HTR-8/SVneo (cell line): ENCODE measurements around the gene ESM1.
"Not testable (repeated sequence)": the region's sequence is repeated elsewhere in the genome, so short reads cannot be mapped to it uniquely, and the experiment has no call there.

ENCODE experiments used
- DNase-seq: peaks from one replicate; pipeline ENCODE4 v3.0.0; 2011; ENCODE audit warnings: low spot score, mixed read lengths; ENCODE audit not compliant: insufficient read length
- FAIRE-seq: peaks from 2 replicates; lab custom pipeline; 2011; peaks lifted over from hg19 to GRCh38; lab: Jason Lieb, UNC

Gene ESM1, protein sequence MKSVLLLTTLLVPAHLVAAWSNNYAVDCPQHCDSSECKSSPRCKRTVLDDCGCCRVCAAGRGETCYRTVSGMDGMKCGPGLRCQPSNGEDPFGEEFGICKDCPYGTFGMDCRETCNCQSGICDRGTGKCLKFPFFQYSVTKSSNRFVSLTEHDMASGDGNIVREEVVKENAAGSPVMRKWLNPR

GRCh38 chr5:54985301-54986268 is at the start of gene ESM1:
Gene ESM1 (minus strand): TSS chr5:54985593. CDS start chr5:54985517, 76 bp downstream.
- DNase-seq (peak; percentile 34), FAIRE-seq (peak; percentile 88)

- FAIRE-seq (no peak), DNase-seq (no peak)
Measured at GRCh38 chr5:55033568-55033967, 48.2 kb upstream of the ESM1 start.

DNA sequence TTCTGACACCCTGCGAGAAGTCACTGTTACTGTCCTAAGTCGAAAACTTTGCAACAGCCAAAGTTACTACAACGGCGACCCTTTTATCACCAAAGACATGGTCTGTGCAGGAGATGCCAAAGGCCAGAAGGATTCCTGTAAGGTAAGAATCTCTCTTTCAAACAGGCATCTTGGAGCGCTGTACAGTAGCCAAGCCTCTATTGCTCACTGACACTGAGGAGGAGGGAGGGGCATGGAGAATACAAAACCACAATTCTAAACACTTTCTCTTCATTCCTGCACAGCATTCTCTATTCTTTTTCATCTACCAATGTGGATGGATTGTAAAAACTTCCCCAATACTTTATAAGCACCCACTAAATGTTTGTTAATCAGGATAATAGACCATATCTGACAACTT is 46.1 kb upstream of the ESM1 start:
- FAIRE-seq, result no peak
- DNase-seq, result no peak

DNA sequence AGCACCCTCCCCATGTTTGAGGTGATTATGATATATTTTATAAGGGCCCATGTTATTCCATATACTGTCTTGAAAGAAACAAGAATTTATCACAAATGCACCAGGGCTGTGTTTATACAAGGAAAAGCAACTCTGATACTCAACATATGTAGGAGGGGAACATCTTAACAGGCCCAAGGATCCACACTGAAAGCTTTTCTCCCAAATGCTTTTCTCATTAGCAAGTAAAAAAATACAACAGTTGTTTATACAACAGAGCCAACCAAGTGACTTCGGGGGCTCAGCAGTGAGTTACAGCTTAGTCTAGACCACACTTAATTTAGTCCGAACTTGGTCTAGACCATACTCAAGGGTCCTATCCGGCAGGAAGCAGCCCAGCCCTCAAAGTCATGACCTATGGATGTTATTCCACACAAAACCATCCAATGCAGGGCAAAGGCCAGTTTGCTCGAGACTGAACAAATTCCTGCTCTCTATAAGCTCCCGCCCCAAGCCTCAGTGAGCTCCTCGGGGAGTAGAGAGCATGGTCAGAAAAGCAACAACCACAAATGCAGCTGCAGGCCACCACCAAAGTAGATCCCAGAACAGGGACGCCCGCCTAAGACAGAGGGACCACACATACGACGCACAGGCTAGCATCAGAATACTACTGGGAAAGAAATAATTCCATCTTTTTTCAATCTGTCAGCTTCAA is 45.4 kb upstream of the ESM1 start:
- FAIRE-seq (no peak), DNase-seq (no peak)

DNA sequence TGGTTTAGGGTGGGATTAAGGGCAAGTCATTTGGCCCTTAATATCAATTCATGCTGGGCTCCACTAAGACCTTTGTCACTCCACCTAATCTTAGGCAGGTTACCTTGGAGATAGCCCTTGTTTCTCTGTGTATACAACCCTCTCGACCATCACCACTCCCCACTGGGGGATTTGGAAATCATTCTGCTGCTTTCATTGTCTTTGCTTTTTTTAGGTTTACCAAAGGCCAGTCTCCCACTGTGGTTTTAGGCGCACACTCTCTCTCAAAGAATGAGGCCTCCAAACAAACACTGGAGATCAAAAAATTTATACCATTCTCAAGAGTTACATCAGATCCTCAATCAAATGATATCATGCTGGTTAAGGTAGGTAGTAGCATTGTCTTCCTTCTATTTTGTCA is 44.8 kb upstream of the ESM1 start:
- DNase-seq, result no peak
- FAIRE-seq, result no peak

GRCh38 chr5:55027595-55027994 is 42.2 kb upstream of the ESM1 start:
- DNase-seq, result no peak
- FAIRE-seq, result no peak

GRCh38 chr5:55022450-55022849 is 37.1 kb upstream of the ESM1 start:
- FAIRE-seq, result no peak
- no peak for DNase-seq

DNA sequence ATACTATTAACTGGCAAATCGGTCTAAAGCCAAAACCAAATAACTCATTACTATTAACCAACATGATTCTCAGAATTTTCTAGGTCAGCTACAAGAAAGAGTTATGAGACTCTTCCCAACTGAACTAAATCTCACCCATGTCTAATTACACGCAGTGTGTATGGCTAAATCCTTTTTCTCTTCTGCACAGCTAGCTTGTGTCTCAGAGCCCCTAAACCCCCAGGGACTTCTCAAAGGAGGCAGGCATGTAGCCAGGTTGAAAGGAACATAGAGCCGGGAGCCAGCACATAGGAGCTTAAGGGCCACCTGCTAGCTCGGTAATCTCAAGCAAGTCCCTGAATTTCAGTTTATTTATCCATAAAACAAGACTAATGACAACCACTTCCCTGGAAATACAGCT is 36.4 kb upstream of the ESM1 start:
- DNase-seq (no peak), FAIRE-seq (no peak)

DNA sequence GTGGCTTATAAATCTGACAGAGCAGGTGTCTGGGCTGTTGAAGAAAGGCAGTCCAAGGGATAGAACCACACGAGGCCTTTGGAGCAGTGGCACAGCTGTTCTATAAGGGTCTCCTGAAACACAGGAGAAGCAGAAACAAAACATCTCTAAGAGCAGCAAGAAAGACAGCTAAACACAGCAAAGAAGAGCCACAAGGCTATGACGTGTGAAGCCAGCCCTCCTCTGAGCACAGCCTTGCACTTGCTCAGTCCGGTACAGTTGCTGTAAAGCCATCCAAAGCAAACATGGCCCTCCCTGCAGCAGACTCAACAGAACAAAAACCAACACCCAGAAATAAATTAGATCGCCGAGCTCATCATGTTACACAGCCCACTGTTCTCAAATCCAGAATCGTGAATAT is 36.0 kb upstream of the ESM1 start:
- FAIRE-seq, result no peak
- DNase-seq, result no peak

GRCh38 chr5:55010149-55010548 is 24.8 kb upstream of the ESM1 start:
- not testable (repeated sequence) for FAIRE-seq, DNase-seq

GRCh38 chr5:55004729-55005128 is 19.3 kb upstream of the ESM1 start:
- FAIRE-seq, result no peak

DNA sequence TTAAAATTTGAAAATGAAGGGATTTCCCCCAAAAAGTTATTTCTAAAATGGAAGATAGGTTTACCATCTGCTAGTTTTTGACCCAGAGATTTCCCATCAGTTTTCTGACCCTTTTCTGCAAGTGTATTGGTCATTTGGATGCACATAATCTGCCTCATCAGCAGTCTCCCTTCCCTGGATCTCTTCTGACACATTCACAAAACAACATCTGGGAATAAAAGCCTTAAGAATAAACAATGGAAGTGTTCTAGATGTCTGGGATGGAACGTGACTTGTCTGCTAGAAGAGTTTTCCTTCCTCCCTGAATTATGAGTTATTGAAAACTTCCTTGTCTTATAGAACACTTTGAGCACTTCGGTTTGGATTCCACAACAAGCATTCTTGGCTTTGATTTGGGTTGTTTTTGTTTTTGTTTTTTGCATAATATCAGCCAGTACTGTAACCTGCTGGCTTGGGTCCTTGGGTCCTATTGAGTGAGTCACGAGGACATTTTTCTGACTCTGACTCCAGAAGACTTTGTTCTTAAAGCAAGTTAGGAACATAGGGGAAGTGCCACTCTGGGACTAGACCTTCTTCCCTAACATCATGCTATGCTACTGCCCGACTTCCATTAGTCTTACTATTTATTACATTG is 18.2 kb upstream of the ESM1 start:
- FAIRE-seq (no peak), DNase-seq (no peak)

More at GRCh38 chr5:55004729-55005128, 19.3 kb upstream of the ESM1 start:
- no peak for DNase-seq

DNA sequence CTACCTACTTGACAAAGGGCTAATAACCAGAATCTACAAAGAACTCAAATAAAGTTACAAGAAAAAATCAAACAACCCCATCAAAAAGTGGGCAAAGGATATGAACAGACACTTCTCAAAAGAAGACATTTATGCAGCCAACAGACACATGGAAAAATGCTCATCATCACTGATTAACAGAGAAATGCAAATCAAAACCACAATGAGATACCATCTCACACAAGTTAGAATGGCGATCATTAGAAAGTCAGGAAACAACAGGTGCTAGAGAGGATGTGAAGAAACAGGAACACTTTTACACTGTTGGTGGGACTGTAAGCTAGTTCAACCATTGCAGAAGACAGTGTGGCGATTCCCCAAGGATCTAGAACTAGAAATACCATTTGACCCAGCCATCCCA is 16.8 kb upstream of the ESM1 start:
- not testable (repeated sequence) for DNase-seq, FAIRE-seq

DNA sequence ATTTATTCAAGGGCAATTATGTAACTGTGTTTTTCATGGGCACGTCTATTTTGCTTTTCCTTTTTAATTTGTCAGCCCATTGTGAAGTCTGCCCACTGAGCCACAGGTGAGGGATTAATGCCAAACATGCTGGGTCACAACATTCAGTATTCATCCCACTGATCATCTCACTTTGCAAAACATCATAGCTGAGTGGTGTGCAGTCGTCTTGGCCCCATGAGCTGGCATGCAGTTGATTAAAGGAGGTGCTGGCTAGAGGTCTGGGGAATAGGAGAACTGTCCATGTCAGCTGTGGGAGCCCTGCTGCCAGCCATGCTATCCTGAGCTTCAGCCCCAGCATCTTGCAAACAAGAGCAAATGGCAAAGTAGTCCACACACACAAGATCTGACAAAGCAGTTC is 11.7 kb upstream of the ESM1 start:
- no peak for DNase-seq
- FAIRE-seq, result no peak

DNA sequence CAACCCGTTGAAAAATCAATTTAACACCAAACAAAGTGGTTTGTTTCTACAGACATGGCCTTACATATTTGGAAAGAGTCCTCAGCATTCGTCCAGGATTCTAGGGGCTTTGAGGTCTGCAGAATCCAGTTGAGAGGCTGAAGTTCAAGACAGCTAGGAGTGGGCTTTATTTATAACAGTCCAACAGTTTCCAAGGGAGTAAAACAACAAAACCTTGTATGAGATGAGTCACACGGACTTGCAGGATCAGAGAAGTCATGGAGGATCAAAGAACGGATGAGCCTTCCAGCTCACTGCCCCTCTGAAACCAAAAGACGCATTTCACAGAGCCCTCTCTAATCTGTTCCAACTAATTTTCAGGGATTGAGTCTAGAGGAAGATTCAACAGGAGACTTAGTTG is 11.1 kb upstream of the ESM1 start:
- no peak for FAIRE-seq

GRCh38 chr5:54995168-54995567 is 9.8 kb upstream of the ESM1 start:
- DNase-seq (no peak), FAIRE-seq (no peak)

More for the DNA sequence above, 11.1 kb upstream of the ESM1 start:
- no peak for DNase-seq

DNA sequence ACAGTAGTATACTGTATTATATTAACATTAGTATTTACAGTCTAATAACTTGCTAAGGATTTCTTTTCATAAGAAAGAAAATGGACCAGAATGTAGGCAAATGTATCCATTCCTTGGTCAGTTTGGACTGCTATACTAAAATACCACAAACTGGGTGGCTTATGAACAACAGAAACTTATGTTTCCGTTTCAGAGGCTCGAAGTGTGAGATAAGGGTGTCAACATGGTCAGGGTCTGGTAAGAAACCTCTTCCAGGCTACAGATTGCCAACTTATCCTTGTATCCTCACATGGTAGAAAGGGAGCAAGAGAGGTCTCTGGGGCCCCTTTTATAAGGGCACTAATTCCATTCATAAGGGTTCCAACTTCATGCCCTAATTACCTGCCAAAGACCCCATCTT is 9.2 kb upstream of the ESM1 start:
- no peak for DNase-seq
- peak; percentile 16 for FAIRE-seq

DNA sequence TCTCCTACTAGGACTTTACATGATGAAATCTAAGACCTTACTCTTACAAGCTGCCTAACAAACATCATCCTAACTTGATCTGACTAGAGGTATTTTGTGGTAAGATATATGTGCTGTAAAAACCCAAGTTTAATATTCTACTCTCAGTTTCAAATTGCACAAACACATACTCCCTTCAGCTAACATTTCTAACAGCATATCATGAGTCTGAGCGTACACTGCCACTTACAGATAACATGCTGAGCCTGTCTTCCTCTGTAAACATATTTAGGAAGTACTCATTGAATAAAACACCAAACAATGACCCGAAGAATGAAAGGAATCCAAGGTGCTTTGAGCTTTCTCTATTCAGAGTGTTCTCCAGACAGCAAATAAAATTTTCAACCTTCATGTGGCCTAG is 7.9 kb upstream of the ESM1 start:
- DNase-seq (no peak), FAIRE-seq (peak; percentile 62)

DNA sequence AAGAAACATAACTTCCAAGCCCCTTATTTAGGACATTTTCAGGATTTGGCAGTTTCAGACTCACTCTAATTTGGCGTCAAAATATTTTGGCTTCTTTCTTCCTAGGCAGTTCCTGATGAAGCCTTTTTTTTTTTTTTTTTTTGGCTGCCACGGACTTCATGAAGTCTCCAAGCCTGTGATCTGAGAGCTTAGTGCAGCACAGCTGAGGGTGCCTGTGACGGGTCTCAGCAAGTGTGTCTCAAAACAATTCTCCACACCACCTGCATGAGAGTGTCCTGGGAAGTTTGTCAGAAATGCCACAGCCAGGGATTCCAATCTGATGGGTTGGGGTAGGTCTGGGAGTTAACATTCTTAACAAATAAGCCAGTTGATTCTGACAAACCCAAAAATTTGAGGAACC is 6.0 kb upstream of the ESM1 start:
- FAIRE-seq (no peak), DNase-seq (no peak)

DNA sequence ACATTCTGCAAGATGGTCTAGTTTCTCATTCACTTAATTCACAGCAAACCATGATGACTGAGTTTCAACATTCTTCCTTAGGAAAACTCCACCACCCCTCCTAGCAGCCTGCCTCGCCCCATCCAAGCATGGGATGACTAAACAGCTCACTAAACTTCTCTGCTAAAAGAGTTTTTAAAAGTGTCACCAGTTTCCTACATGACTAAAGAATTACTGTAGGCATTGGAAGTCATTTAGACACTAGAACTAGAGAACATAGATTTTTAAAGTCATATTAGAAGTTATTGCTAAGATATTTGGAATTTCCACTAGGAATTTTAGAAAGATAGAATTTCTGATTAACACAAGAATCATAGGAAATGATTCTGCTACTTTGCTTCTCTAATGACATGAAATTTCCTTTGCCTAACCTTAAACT is 5.5 kb upstream of the ESM1 start:
- DNase-seq (no peak), FAIRE-seq (no peak)
